GM12878 (cell line): ENCODE measurements around the gene NTSR1.

ENCODE experiments used
- ATF2 ChIP-seq: IDR thresholded peaks from 2 replicates; pipeline ENCODE4 v1.6.1; 2012; ENCODE audit warnings: low read length, inconsistent platforms
- POLR2A ChIP-seq: IDR thresholded peaks from 2 replicates; pipeline ENCODE4 v1.6.1; 2011; ENCODE audit warnings: low read depth, mild to moderate bottlenecking, low read length
- TF ChIP-seq, protein P1 (sequence below), 3 experiments: IDR thresholded peaks in 2 of 3; conservative IDR thresholded peaks in 1 of 3; 2 replicates each; pipeline ENCODE4 v1.5.1; 2011; ENCODE audit warnings: low read depth in 3 of 3, low read length in 3 of 3, mild to moderate bottlenecking in 3 of 3, control low read depth in 2 of 3, moderate library complexity in 2 of 3, inconsistent platforms in 1 of 3, mixed read lengths in 1 of 3; ENCODE audit not compliant: control insufficient read depth in 2 of 3, insufficient read depth in 1 of 3; ENCODE audit errors: extremely low read depth in 1 of 3
- TF ChIP-seq, protein P2 (sequence below): IDR thresholded peaks from 2 replicates; pipeline ENCODE4 v1.6.1; 2011; ENCODE audit warnings: low read depth, low read length, improper control_type of control experiment, borderline replicate concordance
- TF ChIP-seq, protein P3 (sequence below): fragments of 150-350 bp; IDR thresholded peaks from 2 replicates; pipeline ENCODE4 v1.6.1; 2016; ENCODE audit warnings: low read depth, low read length

DNA sequence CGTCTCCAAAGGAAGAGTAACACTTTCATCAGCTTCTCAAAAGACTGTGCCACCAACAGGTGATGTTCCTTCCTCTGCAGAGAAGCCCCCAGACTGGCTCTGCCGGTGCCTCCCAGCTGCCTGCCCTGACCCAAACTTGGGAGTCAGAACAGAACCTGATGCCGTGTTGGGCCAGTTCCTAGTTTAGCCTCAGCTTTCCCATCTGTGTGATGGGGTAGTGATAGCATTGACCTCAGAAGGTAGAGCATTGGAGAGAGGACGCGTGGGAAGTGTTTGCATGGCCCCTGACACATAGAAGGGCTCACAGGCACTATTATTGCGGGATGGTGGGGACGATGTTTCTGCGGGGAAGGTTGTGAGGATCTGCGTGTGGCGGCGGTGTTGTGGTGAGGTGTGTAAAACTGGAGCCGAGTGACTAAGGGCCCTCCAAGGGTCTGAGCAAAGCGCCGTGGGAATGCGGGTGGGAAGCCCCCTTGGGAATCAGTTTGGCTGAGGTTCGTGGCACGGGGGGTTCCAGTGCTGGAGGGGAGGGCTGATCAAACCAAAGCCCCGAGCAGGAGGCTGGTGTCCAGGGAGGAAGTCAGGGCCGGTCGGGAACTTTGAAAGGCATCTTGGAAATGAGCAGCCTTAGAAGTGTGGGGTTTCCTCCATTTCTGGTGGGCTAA lies 1.7 kb downstream of the NTSR1 start:
- TF ChIP-seq, protein P1, sequence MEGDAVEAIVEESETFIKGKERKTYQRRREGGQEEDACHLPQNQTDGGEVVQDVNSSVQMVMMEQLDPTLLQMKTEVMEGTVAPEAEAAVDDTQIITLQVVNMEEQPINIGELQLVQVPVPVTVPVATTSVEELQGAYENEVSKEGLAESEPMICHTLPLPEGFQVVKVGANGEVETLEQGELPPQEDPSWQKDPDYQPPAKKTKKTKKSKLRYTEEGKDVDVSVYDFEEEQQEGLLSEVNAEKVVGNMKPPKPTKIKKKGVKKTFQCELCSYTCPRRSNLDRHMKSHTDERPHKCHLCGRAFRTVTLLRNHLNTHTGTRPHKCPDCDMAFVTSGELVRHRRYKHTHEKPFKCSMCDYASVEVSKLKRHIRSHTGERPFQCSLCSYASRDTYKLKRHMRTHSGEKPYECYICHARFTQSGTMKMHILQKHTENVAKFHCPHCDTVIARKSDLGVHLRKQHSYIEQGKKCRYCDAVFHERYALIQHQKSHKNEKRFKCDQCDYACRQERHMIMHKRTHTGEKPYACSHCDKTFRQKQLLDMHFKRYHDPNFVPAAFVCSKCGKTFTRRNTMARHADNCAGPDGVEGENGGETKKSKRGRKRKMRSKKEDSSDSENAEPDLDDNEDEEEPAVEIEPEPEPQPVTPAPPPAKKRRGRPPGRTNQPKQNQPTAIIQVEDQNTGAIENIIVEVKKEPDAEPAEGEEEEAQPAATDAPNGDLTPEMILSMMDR (IDR thresholded peaks at IDR 0.05 in 2 of 3, conservative IDR thresholded peaks at IDR 0.05 in 1 of 3; ENCODE audit: control insufficient read depth in 2 of 3, extremely low read depth in 1 of 3, insufficient read depth in 1 of 3, low read depth in 3 of 3, low read length in 3 of 3), result no peak
- TF ChIP-seq ATF2 (no peak), POLR2A (no peak)
- TF ChIP-seq, protein P2, sequence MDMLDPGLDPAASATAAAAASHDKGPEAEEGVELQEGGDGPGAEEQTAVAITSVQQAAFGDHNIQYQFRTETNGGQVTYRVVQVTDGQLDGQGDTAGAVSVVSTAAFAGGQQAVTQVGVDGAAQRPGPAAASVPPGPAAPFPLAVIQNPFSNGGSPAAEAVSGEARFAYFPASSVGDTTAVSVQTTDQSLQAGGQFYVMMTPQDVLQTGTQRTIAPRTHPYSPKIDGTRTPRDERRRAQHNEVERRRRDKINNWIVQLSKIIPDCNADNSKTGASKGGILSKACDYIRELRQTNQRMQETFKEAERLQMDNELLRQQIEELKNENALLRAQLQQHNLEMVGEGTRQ, result no peak
- TF ChIP-seq, protein P3, sequence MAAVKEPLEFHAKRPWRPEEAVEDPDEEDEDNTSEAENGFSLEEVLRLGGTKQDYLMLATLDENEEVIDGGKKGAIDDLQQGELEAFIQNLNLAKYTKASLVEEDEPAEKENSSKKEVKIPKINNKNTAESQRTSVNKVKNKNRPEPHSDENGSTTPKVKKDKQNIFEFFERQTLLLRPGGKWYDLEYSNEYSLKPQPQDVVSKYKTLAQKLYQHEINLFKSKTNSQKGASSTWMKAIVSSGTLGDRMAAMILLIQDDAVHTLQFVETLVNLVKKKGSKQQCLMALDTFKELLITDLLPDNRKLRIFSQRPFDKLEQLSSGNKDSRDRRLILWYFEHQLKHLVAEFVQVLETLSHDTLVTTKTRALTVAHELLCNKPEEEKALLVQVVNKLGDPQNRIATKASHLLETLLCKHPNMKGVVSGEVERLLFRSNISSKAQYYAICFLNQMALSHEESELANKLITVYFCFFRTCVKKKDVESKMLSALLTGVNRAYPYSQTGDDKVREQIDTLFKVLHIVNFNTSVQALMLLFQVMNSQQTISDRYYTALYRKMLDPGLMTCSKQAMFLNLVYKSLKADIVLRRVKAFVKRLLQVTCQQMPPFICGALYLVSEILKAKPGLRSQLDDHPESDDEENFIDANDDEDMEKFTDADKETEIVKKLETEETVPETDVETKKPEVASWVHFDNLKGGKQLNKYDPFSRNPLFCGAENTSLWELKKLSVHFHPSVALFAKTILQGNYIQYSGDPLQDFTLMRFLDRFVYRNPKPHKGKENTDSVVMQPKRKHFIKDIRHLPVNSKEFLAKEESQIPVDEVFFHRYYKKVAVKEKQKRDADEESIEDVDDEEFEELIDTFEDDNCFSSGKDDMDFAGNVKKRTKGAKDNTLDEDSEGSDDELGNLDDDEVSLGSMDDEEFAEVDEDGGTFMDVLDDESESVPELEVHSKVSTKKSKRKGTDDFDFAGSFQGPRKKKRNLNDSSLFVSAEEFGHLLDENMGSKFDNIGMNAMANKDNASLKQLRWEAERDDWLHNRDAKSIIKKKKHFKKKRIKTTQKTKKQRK, result no peak
